GM04504 (cell line): ENCODE data around the gene KMO.

Experiments used
- DNase-seq: peaks from one replicate; pipeline ENCODE4 v3.0.0-alpha.2; 2012; ENCODE audit warnings: low read depth

KMO gene

DNA sequence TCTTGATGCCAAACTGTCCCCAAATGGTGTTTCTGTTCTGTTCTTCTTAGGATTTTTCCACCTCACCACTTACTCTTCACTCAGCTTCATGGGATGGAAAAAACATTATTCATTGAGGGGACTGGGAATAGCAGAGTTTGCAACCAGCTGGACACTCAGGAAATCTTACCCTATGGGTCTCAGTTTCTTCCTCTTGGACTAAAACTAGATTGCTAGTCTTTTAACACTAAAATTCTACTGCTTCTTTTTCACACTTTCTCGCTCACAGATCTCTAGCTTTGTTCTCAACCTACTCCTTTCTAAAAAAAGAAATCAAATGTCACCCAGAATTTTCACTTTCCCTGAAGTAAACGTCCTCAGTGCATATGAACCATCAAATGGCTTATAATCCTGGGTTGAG lies 4.8 kb downstream of the KMO start:
- no peak for DNase-seq

DNA sequence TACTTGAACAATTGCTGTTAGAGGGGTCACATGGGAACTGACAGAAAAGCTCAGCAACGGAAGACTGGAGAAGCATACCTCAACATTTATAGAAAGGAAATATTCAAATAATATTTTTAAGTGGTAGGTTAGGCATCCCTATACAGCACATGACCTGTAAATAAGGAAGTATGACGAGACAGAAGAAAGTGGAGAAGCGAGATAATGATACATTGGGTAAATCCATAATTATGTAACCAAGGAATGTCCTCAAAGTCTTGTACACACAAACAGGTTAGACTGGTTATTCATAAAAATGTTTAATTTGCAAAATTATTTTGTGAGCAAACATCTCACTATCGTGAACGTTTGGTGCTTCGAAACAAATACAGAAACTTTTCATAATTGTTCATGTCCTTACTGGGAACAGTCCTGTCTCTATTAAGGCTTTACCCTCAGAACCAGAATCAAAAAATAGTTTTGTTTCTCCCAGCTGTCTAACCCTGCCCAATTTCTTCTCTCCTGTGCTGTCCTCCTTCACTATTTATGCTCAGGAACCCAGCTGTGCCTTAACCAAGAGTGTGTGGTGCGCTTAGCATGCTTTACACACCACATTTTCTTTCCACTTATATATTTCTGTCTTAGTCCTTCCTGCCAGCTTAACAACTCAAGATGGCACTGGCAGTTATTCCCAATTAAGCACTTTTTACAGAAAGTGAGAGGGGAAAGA lies 10.2 kb downstream of the KMO start:
- no peak for DNase-seq

- no peak for DNase-seq
Observed at GRCh38 chr1:241548008-241548407, 15.8 kb downstream of the KMO start.

GRCh38 chr1:241550318-241550717 lies 18.1 kb downstream of the KMO start:
- no peak for DNase-seq

- no peak for DNase-seq
Observed at GRCh38 chr1:241551759-241552638, 19.8 kb downstream of the KMO start.

GRCh38 chr1:241553886-241554592 lies 21.9 kb downstream of the KMO start:
- DNase-seq: no peak

GRCh38 chr1:241555526-241555925 lies 23.3 kb downstream of the KMO start:
- no peak for DNase-seq

DNA sequence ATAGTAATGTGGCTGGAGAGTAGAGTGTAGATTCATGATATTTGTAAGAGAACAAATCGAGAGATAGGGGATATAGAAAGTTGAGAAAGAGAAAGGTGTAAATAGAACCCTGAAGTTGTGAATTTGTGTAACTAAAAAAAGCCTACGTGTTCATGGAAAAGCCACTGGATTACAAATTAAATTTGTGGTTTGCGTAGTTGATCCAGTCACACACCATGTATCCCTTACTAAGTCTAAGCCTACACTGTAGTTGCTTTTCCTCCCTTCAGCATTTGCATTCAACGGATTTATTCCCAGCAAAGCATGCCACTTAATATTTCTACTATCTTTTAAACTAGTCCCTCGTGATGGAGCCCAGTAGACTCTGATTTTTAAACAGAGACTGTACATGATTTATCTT lies 24.9 kb downstream of the KMO start:
- DNase-seq: no peak

DNA sequence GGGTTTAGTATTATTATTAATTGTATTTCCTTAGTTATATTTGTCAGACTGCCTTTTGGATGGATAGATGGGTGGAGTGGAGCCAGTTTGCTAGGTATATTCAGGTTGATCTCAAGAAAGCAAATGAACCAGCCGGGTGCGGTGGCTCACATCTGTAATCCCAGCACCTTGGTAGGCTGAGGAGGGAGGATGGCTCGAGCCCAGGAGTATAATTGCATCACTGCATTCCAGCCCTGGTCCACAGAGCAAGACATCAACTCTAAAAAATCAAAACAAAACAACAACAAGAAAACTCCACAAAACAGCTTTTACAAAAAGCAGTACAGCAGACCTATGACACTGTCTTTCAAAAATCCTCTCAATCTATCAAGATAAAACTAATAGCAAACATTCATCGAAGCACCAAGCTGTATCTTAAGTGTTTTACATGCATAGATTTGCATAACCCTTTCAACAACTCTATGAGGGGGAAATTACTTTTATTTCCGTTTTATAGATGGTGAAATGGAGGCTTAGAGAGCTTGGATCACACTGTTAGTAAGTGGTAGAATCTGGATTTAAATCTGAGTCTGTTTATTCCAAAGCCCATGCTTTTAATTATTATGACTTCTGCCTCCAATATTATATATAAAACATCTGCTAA lies 25.5 kb downstream of the KMO start:
- DNase-seq: no peak

GRCh38 chr1:241560146-241560848 lies 28.1 kb downstream of the KMO start:
- no peak for DNase-seq

DNA sequence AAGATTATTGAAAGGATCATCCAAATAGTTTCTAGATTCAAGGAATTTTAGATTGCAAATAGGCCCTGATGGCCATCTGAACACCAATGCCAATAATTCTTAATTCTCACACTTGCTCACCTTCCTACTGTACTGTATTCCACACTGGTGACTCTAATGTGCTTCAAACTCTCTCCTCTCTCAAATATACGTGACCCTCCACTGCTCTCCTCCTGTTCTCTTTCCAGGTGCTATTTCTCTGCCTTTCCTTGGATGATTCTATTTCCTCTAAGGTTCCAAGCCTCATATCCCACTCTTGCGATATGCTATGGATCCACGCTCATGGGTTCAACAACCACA lies 28.6 kb downstream of the KMO start:
- DNase-seq: no peak

DNA sequence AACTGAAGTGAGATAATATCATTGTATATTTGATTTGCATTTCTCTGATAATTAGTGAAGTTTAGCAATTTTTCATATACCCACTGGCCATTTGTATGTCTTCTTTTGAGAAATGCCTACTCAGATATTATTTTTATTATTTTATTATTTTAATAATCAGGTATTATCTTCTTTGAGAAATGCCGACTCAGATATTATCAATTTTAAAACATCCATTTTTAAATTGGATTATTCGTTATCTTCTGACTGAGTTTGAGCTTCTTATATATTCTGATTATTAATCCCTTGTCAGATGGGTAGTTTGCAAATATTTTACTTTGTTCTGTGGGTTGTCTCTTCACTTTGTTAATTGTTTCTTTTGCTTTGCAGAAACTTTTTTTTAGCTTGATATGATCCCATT lies 37.7 kb downstream of the KMO start:
- no peak for DNase-seq

- DNase-seq: no peak
Observed at GRCh38 chr1:241574154-241574553, 42.0 kb downstream of the KMO start.

- no peak for DNase-seq
Observed at GRCh38 chr1:241579434-241579833, 47.3 kb downstream of the KMO start.

DNA sequence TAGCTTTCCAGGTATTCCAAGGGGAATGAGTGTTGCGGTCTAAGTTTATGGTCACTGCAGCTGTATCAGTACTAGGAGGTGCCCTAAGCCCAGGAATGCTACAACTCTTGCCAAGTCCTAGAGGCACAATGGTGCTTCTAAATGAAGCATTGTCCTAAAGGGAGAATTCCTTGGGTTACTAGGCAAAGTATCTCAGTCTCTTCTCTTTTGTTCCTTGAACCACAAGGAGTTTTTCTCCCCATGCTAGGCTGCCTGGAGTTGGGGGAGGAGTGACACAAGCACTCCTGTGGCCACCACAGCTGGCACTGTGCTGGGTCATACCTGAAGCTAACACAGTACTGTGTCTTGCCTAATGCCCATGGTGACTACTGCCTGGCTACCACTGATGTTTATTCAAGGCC lies 50.7 kb downstream of the KMO start:
- no peak for DNase-seq

DNA sequence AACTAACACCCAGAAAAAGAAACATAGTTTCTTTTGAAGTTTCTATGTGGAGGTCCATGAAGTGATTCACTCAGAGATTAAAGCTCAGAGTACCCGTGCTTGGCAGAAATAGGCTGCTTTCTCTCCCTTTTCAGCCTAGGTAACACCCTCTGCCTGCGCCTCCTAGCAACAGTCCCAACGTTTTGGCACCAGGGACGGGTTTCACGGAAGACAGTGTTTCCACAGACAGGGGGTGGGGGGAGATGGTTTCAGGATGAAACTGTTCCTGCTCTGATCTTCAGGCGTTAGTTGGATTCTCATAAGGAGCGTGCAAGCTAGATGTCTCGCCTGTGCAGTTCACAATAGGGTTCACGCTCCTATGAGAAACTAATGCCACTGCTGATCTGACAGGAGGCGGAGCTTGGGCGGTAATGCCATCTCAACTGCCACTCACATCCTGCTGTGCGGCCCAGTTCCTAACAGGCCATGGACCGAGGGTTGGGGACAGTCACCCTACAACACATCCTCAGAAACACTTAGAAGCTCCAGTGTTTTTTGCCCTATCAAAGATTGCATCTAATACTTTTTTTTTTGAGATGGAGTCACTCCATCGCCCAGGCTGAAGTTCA lies 54.8 kb downstream of the KMO start:
- DNase-seq: no peak

DNA sequence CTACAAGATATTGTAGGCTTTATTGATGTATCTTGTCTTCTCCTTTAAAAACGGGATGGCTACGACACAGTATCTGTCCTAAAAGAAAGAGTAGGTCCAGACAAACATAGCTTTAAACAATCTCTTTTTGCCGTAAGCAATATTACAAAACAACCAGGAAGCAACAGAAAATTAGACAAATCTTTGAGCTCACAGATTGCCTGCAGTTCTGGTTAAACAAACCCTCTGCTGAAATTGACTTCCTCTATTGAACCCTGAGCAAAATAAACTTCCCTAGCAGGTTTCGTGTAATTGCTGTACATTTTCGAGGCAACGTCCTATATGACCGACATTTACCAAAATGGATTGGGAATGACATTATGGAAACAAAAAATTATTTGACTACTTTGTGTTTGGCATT lies 57.3 kb downstream of the KMO start:
- no peak for DNase-seq

- no peak for DNase-seq
Observed at GRCh38 chr1:241590719-241591118, 58.5 kb downstream of the KMO start.

GRCh38 chr1:241591317-241591716 lies 59.1 kb downstream of the KMO start:
- DNase-seq: no peak

GRCh38 chr1:241591736-241592135 lies 59.6 kb downstream of the KMO start:
- no peak for DNase-seq

- peak; percentile 47 for DNase-seq
Observed at GRCh38 chr1:241592273-241592958, 60.2 kb downstream of the KMO start.
